Measurements from ENCODE around the gene SHOC1.

Gene SHOC1

DNA sequence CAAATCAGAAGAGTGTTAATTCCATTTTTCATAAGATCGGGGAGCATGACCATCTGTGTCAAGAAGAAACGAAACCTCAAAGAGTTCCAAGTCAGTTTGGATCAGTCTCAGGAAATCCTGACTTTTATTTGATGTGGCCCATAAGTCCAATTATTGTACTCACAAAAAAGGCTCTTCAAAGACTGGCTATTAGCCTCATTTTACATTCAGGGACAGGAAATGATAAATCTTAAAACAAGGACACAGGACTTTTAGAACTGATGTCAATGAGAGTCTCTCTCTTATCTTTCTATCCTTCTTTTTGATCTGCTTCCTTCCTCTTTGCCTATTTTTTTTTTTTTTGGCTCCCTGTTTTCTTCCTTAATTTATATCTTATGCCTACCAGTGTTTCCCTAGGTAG lies 43.7 kb upstream of the SHOC1 start:
- H3K36me3 ChIP-seq (ENCODE audit: insufficient read depth, low read length), result no peaks in the 10 kb centered on the region
- H3K9me3 ChIP-seq (ENCODE audit: insufficient read depth, low read depth, low read length), result no peaks in the 10 kb centered on the region
- H3K4me2 ChIP-seq (ENCODE audit: low read depth, low read length, poor library complexity, severe bottlenecking), result peak overlapping the region; percentile 7
- no peak overlapping the region for H2AFZ ChIP-seq (ENCODE audit: low read length)
- peaks cover 28% of the 10 kb centered on the region for H3K4me1 ChIP-seq (ENCODE audit: insufficient read depth, low read length, poor library complexity, severe bottlenecking)
- no peaks in the 10 kb centered on the region for H3K9me2 ChIP-seq (replicated peaks; ENCODE audit: low read depth, low read length)
- no peaks in the 10 kb centered on the region for H3K79me2 ChIP-seq (ENCODE audit: insufficient read depth, low read length)
- no peak for TF ChIP-seq EZH2phosphoT487 (IDR thresholded peaks at IDR 0.05; ENCODE audit: borderline replicate concordance)
- no peak for TF ChIP-seq CTCF (conservative IDR thresholded peaks at IDR 0.05; ENCODE audit: low read length)
- no peaks in the 10 kb centered on the region for H3K27me3 ChIP-seq (ENCODE audit: insufficient read depth, low read length, poor library complexity, severe bottlenecking)
- H3F3A ChIP-seq (ENCODE audit: low read depth), result no peaks in the 10 kb centered on the region
- no peak overlapping the region for H3K4me3 ChIP-seq (ENCODE audit: low read length, poor library complexity, severe bottlenecking)
- H3K9ac ChIP-seq (ENCODE audit: low read depth, low read length, poor library complexity, severe bottlenecking), result no peak overlapping the region
- H4K20me1 ChIP-seq (ENCODE audit: insufficient read depth, low read length, poor library complexity, severe bottlenecking), result no peaks in the 10 kb centered on the region

GRCh38 chr9:111836311-111836710 lies 41.6 kb upstream of the SHOC1 start:
- Histone ChIP-seq H3K4me1 (ENCODE audit: insufficient read depth, low read length, poor library complexity, severe bottlenecking) (peaks cover 13% of the 10 kb centered on the region), H3K4me3 (ENCODE audit: low read length, poor library complexity, severe bottlenecking) (no peak overlapping the region), H4K20me1 (ENCODE audit: insufficient read depth, low read length, poor library complexity, severe bottlenecking) (no peaks in the 10 kb centered on the region), H3K9ac (ENCODE audit: low read depth, low read length, poor library complexity, severe bottlenecking) (no peak overlapping the region), H3K79me2 (ENCODE audit: insufficient read depth, low read length) (no peaks in the 10 kb centered on the region), H3K4me2 (ENCODE audit: low read depth, low read length, poor library complexity, severe bottlenecking) (no peak overlapping the region), H3K27me3 (ENCODE audit: insufficient read depth, low read length, poor library complexity, severe bottlenecking) (no peaks in the 10 kb centered on the region), H3F3A (ENCODE audit: low read depth) (no peaks in the 10 kb centered on the region), H3K36me3 (ENCODE audit: insufficient read depth, low read length) (no peaks in the 10 kb centered on the region), H2AFZ (ENCODE audit: low read length) (no peak overlapping the region), H3K9me2 (replicated peaks; ENCODE audit: low read depth, low read length) (no peaks in the 10 kb centered on the region), H3K9me3 (ENCODE audit: insufficient read depth, low read depth, low read length) (no peaks in the 10 kb centered on the region)
- TF ChIP-seq CTCF (conservative IDR thresholded peaks at IDR 0.05; ENCODE audit: low read length), result no peak
- TF ChIP-seq EZH2phosphoT487 (IDR thresholded peaks at IDR 0.05; ENCODE audit: borderline replicate concordance), result no peak

DNA sequence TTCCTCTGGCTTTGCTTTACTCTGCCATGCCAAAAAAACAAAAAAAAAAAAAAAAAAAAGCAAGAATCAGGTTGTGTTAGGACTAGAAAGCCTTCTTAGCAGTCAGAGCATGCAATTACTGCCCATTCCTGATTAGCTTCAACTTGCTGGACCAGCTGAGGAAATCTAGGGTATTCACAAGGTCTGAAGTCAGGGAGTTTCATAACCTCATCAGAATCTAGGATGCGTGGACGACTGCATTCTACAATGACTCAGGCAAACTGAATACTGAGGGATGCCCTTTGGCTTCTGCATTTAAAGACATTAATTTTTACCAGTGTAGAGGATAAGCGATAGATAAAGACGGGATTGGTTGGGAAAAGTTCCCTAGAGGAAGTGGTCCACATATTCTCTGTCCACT lies 39.2 kb upstream of the SHOC1 start:
- Histone ChIP-seq H4K20me1 (ENCODE audit: insufficient read depth, low read length, poor library complexity, severe bottlenecking) (no peaks in the 10 kb centered on the region), H3K9me3 (ENCODE audit: insufficient read depth, low read depth, low read length) (no peaks in the 10 kb centered on the region), H3K79me2 (ENCODE audit: insufficient read depth, low read length) (no peaks in the 10 kb centered on the region), H3K27me3 (ENCODE audit: insufficient read depth, low read length, poor library complexity, severe bottlenecking) (no peaks in the 10 kb centered on the region), H3K4me3 (ENCODE audit: low read length, poor library complexity, severe bottlenecking) (no peak overlapping the region), H3K4me2 (ENCODE audit: low read depth, low read length, poor library complexity, severe bottlenecking) (no peak overlapping the region), H3K36me3 (ENCODE audit: insufficient read depth, low read length) (no peaks in the 10 kb centered on the region), H3K4me1 (ENCODE audit: insufficient read depth, low read length, poor library complexity, severe bottlenecking) (peaks cover 10% of the 10 kb centered on the region), H2AFZ (ENCODE audit: low read length) (no peak overlapping the region), H3F3A (ENCODE audit: low read depth) (no peaks in the 10 kb centered on the region), H3K9me2 (replicated peaks; ENCODE audit: low read depth, low read length) (no peaks in the 10 kb centered on the region), H3K9ac (ENCODE audit: low read depth, low read length, poor library complexity, severe bottlenecking) (no peak overlapping the region)
- TF ChIP-seq EZH2phosphoT487 (IDR thresholded peaks at IDR 0.05; ENCODE audit: borderline replicate concordance) (no peak), CTCF (conservative IDR thresholded peaks at IDR 0.05; ENCODE audit: low read length) (no peak)
